ENCODE data around the gene ACOXL. TPM values are rescaled to one million over a fixed set of nuclear protein-coding genes. Genes with fewer than 3 reads are reported as not detected.
"Not testable (repeated sequence)": the region's sequence is repeated elsewhere in the genome, so short reads cannot be mapped to it uniquely, and the experiment has no call there.

ACOXL gene
- total RNA-seq, 2 experiments from 2014 or later, result 0.26 to 0.41 TPM

DNA sequence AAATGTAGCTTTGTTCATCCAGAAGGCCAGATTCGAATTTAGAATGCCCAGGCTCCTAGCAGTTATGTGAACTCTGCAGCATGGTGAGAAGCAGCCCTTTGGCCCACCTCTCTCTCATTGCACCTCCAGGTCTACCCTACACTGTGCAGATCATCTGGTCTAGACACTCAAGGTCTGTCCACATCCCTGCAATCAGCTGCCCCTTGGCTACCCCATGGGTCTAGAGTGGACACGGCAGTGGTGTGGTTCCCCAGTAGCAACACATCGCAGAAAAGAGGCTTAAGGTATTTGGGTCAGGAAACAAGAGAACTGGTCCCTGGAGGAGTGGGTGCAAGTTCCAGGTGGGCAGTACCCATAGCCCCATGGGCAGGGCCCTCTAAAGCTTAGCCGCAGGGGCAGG lies 311.7 kb downstream of the ACOXL start:
- ChIA-PET POLR2A (no interaction called here), CTCF (interaction anchor here (1.3 to 1.4 kb wide), 2 partner anchors 191 to 232 kb away, joined by 4 to 5 read pairs; no protein-coding TSS in a partner anchor)
- H3K4me3 Mint-ChIP-seq, result no peak overlapping the region
- H3K9me3 Mint-ChIP-seq, result peaks cover 8% of the 10 kb centered on the region
- peaks cover 66% of the 10 kb centered on the region for H3K27me3 Mint-ChIP-seq
- H3K36me3 Mint-ChIP-seq, result no peaks in the 10 kb centered on the region
- no peak for DNase-seq
- H3K4me1 Mint-ChIP-seq (ENCODE audit: low read depth), result peaks cover 23% of the 10 kb centered on the region
- intact Hi-C loops (cut with micrococcal nuclease), result no loop called here
- H3K27ac Mint-ChIP-seq, result no peak overlapping the region

DNA sequence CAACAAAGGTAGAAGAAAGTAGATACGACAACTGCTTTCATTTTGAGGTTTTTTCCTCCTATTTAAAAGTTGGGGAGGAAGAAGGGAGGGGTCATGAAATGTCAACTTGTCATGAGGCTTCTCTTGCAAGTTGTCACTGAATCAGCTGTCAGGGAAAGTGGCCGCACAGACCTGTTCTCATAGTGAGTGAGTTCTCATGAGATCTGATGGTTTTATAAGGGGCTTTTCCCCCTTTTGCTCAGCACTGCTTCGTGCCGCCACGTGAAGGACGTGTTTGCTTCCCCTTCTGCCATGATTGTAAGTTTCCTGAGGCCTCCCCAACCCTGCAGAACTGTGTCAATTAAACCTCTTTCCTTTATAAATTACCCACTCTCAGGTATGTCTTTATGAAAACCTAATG lies 312.9 kb downstream of the ACOXL start:
- H3K4me3 Mint-ChIP-seq; H3K36me3 Mint-ChIP-seq; intact Hi-C loops (cut with micrococcal nuclease); CTCF ChIA-PET; DNase-seq; H3K27ac Mint-ChIP-seq; H3K9me3 Mint-ChIP-seq; POLR2A ChIA-PET: not testable (repeated sequence)
- Mint-ChIP-seq H3K27me3 (peaks cover 57% of the 10 kb centered on the region), H3K4me1 (ENCODE audit: low read depth) (peaks cover 34% of the 10 kb centered on the region)

DNA sequence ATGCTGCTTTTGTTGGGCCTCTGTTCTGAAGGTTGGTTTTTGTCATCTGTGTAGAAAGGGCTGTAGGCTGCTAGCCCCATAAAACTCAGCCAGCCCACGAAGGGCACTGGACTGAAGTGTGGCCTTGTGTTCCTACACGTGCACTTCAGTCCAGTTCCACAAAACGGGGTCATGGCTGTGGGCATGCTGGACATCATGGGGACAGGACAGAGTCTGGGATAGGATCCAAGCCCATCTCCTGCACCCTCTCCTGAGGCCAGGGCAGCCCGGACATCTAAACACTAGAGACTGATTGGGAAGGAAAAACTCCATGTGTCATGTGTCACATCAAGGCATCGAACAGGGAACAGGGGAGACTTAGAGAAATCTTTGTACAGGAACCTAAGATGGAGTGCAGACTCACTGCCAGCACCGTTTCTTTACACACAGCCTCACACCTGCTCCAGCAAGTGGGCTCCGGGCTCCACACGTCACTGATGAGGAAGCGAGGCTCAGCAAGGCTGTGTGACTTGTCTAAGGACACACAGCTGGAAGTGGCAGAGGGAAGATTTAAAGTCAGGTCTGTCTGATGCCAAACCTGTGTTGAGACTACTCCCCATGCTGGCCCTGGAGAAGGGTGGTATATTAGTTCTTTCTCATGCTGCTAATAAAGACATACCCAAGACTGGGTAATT lies 313.5 kb downstream of the ACOXL start:
- no peak for DNase-seq
- intact Hi-C loops (cut with micrococcal nuclease), result no loop called here
- Mint-ChIP-seq H3K27ac (no peak overlapping the region), H3K27me3 (peaks cover 57% of the 10 kb centered on the region), H3K4me1 (ENCODE audit: low read depth) (peaks cover 40% of the 10 kb centered on the region), H3K4me3 (no peak overlapping the region), H3K36me3 (no peaks in the 10 kb centered on the region), H3K9me3 (peaks cover 8% of the 10 kb centered on the region)
- ChIA-PET POLR2A (no interaction called here), CTCF (no interaction called here)

DNA sequence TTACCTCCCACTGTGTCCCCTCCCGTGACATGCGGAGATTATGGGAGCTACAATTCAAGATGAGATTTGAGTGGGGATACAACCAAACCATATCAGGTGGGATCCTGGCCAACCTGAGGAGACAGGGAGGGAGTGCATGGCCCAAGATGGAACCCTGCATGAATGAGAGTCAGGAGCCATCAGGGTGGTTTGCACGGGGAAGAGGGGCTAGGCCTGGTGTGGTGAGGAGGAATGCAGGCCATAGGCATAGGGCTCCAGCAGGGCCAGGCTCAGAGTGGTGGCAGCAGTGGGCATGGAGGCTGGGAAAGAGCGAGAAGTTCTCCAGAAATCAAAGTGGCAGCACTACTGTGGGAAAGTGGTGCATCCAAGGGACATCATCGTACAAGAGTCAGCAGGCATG lies 314.3 kb downstream of the ACOXL start:
- POLR2A ChIA-PET, result no interaction called here
- Mint-ChIP-seq H3K4me3 (no peak overlapping the region), H3K27me3 (peaks cover 54% of the 10 kb centered on the region), H3K4me1 (ENCODE audit: low read depth) (peaks cover 47% of the 10 kb centered on the region), H3K36me3 (no peaks in the 10 kb centered on the region), H3K9me3 (peaks cover 8% of the 10 kb centered on the region), H3K27ac (no peak overlapping the region)
- intact Hi-C loops (cut with micrococcal nuclease), result no loop called here
- CTCF ChIA-PET, result no interaction called here
- DNase-seq, result no peak

DNA sequence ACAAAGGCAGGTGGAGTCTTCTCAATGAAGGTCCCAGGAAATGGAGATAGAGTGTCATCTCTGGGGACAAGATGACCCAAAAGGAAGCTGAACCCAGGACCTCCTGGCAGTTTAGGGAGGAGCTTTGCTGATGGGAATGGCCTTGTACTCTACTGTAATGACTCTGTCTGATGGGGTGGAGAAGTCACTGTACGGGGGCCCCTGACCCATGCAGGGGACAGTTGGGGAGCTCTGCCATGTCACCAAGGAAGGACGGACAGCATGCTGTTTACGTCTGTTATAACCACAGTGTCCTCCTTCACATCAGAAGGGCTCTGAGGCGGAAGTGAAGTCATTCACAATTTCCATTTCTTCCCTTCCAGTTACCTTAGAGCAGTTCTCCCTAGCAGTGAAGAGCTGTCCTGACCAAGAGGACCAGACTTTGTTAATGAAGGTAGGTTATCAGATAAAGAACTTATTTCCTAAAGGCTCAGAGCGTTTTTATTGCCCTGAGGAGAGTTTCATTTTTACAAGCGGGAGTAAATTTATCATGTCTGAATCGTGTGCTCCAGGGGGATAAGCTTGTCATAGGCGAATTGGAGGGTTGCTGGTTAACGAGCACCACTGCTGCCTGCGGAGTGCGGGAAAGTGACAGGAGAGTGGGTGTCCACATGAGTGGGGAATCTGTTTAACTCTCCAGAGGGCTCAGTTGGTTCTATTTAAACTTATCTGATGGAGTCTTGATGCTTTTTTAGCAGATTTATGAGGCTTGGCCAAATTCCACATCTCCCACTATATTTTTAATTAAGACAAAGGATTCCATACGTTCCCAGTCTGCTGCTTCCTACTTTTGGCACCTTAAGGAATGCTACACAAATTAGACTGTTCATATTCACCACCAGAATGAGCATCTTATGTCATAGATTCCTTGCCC lies 316.7 kb downstream of the ACOXL start:
- H3K27me3 Mint-ChIP-seq, result peaks cover 63% of the 10 kb centered on the region
- no peak for DNase-seq
- H3K4me1 Mint-ChIP-seq (ENCODE audit: low read depth), result peaks cover 30% of the 10 kb centered on the region
- intact Hi-C loops (cut with micrococcal nuclease), result no loop called here
- no peak overlapping the region for H3K27ac Mint-ChIP-seq
- CTCF ChIA-PET, result interaction anchor here (0.8 to 1.4 kb wide), 2 partner anchors 68 to 71 kb away, joined by 3 read pairs; partner anchors contain the start of gene BCL2L11
- H3K36me3 Mint-ChIP-seq, result no peaks in the 10 kb centered on the region
- H3K4me3 Mint-ChIP-seq, result no peak overlapping the region
- peaks cover 8% of the 10 kb centered on the region for H3K9me3 Mint-ChIP-seq
- POLR2A ChIA-PET, result interaction anchor here (0.9 kb wide), 1 partner anchor 42 kb away, joined by 3 read pairs; no protein-coding TSS in a partner anchor

DNA sequence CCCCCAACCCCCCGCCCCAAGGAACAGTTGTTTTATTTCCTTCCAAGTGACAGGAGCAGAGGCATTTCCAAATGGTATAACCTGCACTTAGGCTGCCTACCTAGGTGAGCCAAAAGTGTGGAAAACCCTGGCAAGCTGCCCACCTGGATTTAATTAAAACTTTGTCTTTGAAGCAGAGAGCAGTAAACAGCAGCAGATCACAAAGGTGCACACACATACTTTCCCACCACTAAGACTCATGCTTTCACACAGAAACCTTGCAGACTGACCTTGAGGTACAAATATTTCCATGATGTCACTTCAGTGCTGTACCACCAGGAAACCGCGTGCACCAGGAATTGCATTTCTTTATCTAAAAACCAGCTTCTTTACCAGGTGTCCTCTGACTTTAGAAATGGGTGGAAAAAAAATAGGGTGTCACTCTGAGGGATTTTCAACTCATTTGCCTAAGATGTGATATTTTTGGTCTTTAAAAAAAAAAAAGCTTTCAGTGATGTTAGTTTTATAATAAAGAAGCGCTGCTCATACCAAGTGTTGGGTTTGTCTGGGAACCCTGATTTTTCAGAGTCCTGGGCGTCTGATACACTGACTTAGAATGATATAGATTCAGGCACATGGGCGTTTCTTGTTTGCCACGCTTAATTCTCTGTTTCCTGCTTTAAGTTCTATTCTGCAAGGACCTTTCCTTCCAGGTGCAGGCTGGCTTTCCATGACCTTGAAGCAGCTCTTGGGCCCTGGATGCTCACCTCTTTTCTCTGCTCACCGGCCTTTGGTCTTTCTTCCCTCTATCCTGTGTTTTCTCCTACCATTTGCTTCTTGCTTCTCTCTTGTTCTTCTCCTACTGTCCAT lies 317.6 kb downstream of the ACOXL start:
- DNase-seq, result peak; percentile 46
- H3K27ac Mint-ChIP-seq, result no peak overlapping the region
- peaks cover 65% of the 10 kb centered on the region for H3K27me3 Mint-ChIP-seq
- H3K36me3 Mint-ChIP-seq, result no peaks in the 10 kb centered on the region
- peaks cover 8% of the 10 kb centered on the region for H3K9me3 Mint-ChIP-seq
- intact Hi-C loops (cut with micrococcal nuclease), result loop anchor here (2.0 kb wide), 2 partner anchors 67 to 183 kb away; no protein-coding TSS in a partner anchor
- no peak overlapping the region for H3K4me3 Mint-ChIP-seq
- H3K4me1 Mint-ChIP-seq (ENCODE audit: low read depth), result peaks cover 38% of the 10 kb centered on the region
- CTCF ChIA-PET, result interaction anchor here (0.8 to 1.4 kb wide), 2 partner anchors 67 to 71 kb away, joined by 3 read pairs; partner anchors contain the start of gene BCL2L11
- POLR2A ChIA-PET, result interaction anchor here (0.9 kb wide), 1 partner anchor 41 kb away, joined by 3 read pairs; no protein-coding TSS in a partner anchor

DNA sequence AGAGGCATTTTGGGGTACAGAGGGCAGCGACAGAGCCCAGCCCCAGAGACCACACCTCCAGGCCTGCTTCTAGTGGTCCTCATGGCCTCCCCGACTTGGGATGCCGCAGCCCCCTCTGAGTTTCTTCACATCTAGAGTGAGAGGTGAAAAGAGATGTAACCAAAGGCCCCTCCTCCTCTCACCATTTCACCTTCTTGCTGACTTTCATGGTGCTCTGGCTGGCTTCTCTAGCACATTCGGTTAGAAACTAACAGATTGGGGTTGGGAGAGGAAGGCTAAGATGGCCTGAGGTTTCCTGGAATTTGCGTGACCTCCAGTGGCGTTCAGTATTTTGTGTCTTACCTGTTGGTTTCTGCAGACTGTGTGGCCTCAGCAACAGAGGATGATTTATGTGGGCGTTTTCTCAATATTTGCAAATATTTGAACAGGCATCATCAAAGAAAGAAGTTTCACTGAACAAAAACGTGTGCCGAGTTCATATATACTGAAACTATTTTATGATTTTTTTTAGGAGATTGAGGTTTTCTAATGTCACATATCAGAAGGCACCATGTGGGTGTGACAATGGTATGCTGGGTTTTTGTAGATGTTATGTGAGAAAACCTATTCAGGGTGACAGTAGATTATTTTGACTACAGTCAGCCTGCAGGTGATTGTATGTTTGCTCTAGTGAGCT lies 318.5 kb downstream of the ACOXL start:
- POLR2A ChIA-PET, result interaction anchor here (0.8 to 0.9 kb wide), 2 partner anchors 20 to 41 kb away, joined by 3 read pairs; no protein-coding TSS in a partner anchor
- intact Hi-C loops (cut with micrococcal nuclease), result loop anchor here (1.0 to 2.0 kb wide), 3 partner anchors 60 to 184 kb away; no protein-coding TSS in a partner anchor
- no peak overlapping the region for H3K27ac Mint-ChIP-seq

DNA sequence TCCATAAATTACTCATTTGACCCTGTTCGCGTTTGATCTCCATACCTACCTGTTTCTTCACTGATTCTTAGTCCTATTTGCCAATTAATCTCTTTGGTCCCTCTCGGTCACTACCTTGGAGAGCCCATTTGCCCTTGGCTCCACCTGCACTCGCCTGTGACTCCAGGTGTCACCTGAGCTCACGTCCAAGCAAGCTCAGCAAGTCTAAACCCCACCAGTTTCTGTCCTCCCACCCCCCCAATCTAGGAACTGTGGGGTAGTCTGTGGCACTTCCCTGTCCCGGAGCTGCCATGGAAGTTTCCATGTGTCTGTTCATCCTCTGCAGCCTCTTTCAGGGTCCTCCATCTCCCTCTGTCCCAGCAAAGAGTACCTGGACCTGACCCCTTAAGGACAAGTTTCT lies 320.2 kb downstream of the ACOXL start:
- Mint-ChIP-seq H3K27me3 (peaks cover 60% of the 10 kb centered on the region), H3K27ac (no peak overlapping the region), H3K4me1 (ENCODE audit: low read depth) (peaks cover 44% of the 10 kb centered on the region), H3K9me3 (no peaks in the 10 kb centered on the region), H3K36me3 (no peaks in the 10 kb centered on the region), H3K4me3 (no peak overlapping the region)
- DNase-seq, result no peak
- POLR2A ChIA-PET, result no interaction called here
- CTCF ChIA-PET, result interaction anchor here (0.9 kb wide), 1 partner anchor 198 kb away, joined by 4 read pairs; no protein-coding TSS in a partner anchor
- intact Hi-C loops (cut with micrococcal nuclease), result no loop called here

More for the DNA sequence above, 318.5 kb downstream of the ACOXL start:
- Mint-ChIP-seq H3K4me3 (no peak overlapping the region), H3K36me3 (no peaks in the 10 kb centered on the region), H3K4me1 (ENCODE audit: low read depth) (peaks cover 44% of the 10 kb centered on the region), H3K9me3 (peaks cover 7% of the 10 kb centered on the region), H3K27me3 (peaks cover 65% of the 10 kb centered on the region)
- CTCF ChIA-PET, result no interaction called here
- no peak for DNase-seq

DNA sequence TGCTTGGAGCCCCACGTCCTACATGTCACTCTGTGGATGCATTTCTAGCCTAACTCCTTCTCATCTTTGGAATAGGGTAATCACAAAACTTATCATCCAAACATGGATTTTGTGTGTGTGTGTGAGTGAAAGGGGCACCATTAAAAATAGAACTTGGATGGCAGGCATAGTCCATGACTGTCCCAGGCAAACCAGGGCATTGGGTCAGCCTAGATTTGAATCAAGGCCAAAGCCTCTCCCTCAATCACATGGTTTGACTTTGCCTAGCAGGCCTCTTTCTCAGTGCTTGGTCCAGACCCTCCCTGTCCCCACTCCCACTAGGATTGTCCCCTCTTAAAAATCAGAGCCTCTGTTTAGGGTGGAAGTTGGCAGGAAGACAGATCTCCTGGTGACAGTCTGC lies 320.9 kb downstream of the ACOXL start:
- Mint-ChIP-seq H3K9me3 (no peaks in the 10 kb centered on the region), H3K27ac (no peak overlapping the region), H3K36me3 (no peaks in the 10 kb centered on the region), H3K4me1 (ENCODE audit: low read depth) (peaks cover 44% of the 10 kb centered on the region), H3K27me3 (peaks cover 62% of the 10 kb centered on the region), H3K4me3 (no peak overlapping the region)
- intact Hi-C loops (cut with micrococcal nuclease), result no loop called here
- CTCF ChIA-PET, result interaction anchor here (0.9 kb wide), 1 partner anchor 199 kb away, joined by 4 read pairs; no protein-coding TSS in a partner anchor
- POLR2A ChIA-PET, result no interaction called here
- DNase-seq, result no peak

DNA sequence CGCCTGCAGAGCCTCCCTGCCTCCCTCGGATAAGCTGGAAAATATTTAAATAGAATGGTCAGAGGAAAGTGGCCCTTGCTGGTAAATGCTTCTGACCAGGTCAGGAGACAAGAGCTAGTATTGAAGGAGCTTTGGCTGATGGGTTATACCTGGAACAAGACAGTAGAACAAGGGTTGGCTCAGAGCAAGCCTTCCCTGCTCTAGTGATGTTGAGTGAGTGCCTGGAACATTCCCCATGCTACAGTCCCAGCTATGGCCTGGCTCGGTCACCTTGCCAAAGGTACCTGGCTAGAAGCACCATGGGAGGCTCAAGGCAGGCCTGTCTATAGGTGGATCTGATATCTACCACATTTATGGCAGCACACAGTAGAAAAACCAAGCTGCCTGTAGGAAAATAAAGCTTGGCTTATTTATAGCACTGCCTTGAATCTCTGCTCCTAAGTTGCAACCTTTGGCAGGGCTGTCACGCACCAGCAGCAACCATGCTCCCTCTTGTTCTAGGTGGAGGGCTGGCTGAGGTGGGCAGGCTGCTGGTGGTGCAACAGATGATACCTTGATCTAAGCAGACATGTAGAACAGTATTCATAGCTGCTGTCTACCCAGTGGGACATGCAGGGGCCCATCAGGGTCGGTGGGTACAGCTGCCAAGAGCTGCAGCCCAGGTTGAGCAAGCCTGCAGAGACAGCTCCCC lies 321.6 kb downstream of the ACOXL start:
- Mint-ChIP-seq H3K27me3 (peaks cover 61% of the 10 kb centered on the region), H3K9me3 (no peaks in the 10 kb centered on the region), H3K4me1 (ENCODE audit: low read depth) (peaks cover 42% of the 10 kb centered on the region), H3K36me3 (no peaks in the 10 kb centered on the region), H3K4me3 (no peak overlapping the region), H3K27ac (no peak overlapping the region)
- POLR2A ChIA-PET, result no interaction called here
- intact Hi-C loops (cut with micrococcal nuclease), result loop anchor here (2.0 kb wide), 1 partner anchor 37 kb away; no protein-coding TSS in a partner anchor
- no peak for DNase-seq
- CTCF ChIA-PET, result no interaction called here
